ENCODE data around the gene CNTNAP3B.
"Not testable (repeated sequence)": the region's sequence is repeated elsewhere in the genome, so short reads cannot be mapped to it uniquely, and the experiment has no call there.

- not testable (repeated sequence) for TF ChIP-seq CTCF (IDR thresholded peaks at IDR 0.05; ENCODE audit: low read length); EZH2 (optimal IDR thresholded peaks at IDR 0.05; ENCODE audit: low read depth, low read length); EZH2phosphoT487 (IDR thresholded peaks at IDR 0.05; ENCODE audit: low read length)
Observed at GRCh38 chr9:41917374-41917773, 211.9 kb downstream of the CNTNAP3B start.

All from MM.1S (cell line).